Osteocyte (in vitro differentiated cells): ENCODE data around the gene POMGNT1. TPM values are rescaled to one million over a fixed set of nuclear protein-coding genes. Genes with fewer than 3 reads are reported as not detected.

Experiments
- DNase-seq: peaks from one replicate; pipeline ENCODE4 v3.0.0; 2021; ENCODE audit warnings: mixed read lengths; ENCODE audit not compliant: unreplicated experiment; ENCODE audit errors: extremely low spot score
- H3K27ac Mint-ChIP-seq: one replicate; pipeline ENCODE4 v1.8.0; 2021; ENCODE audit warnings: mild to moderate bottlenecking, mixed read lengths; ENCODE audit not compliant: unreplicated experiment
- H3K27me3 Mint-ChIP-seq: one replicate; pipeline ENCODE4 v1.8.0; 2021; ENCODE audit warnings: mixed read lengths; ENCODE audit not compliant: unreplicated experiment
- H3K36me3 Mint-ChIP-seq: one replicate; pipeline ENCODE4 v1.8.0; 2021; ENCODE audit warnings: mixed read lengths; ENCODE audit not compliant: unreplicated experiment
- H3K4me1 Mint-ChIP-seq: one replicate; pipeline ENCODE4 v1.8.0; 2021; ENCODE audit warnings: mixed read lengths; ENCODE audit not compliant: unreplicated experiment
- H3K4me3 Mint-ChIP-seq: one replicate; pipeline ENCODE4 v1.8.0; 2021; ENCODE audit warnings: mild to moderate bottlenecking, moderate library complexity, mixed read lengths; ENCODE audit not compliant: unreplicated experiment
- H3K9me3 Mint-ChIP-seq: one replicate; pipeline ENCODE4 v1.8.0; 2021; ENCODE audit warnings: mixed read lengths; ENCODE audit not compliant: unreplicated experiment
- CTCF ChIP-seq: fragments of 200-600 bp; sonication (generic); IDR thresholded peaks from 2 replicates; pipeline ENCODE4 v1.5.0; 2021; ENCODE audit warnings: antibody characterized with exemption, mild to moderate bottlenecking, moderate library complexity
- total RNA-seq: library from RNA; stranded (reverse); gene quantifications from 2 replicates; pipeline ENCODE4 v1.2.1, GENCODE V29; 2021

Gene POMGNT1
- total RNA-seq, 1 donor from 2014 or later = 88.9 TPM

GRCh38 chr1:46203738-46204405, 5.6 kb upstream of the POMGNT1 start:
- H3K9me3 Mint-ChIP-seq = no peaks in the 10 kb centered on the region
- H3K4me3 Mint-ChIP-seq = peak overlapping the region; percentile 96
- H3K27me3 Mint-ChIP-seq = no peaks in the 10 kb centered on the region
- H3K36me3 Mint-ChIP-seq = no peaks in the 10 kb centered on the region
- H3K27ac Mint-ChIP-seq = peak overlapping the region; percentile 69
- no peak for DNase-seq
- no peak for TF ChIP-seq CTCF
- peaks cover 35% of the 10 kb centered on the region for H3K4me1 Mint-ChIP-seq

- no peaks in the 10 kb centered on the region for H3K9me3 Mint-ChIP-seq
- peaks cover 40% of the 10 kb centered on the region for H3K4me1 Mint-ChIP-seq
Measured at GRCh38 chr1:46199233-46199749, 1.1 kb upstream of the POMGNT1 start.

GRCh38 chr1:46197560-46197963, 672 bp downstream of the POMGNT1 start:
- H3K9me3 Mint-ChIP-seq = no peaks in the 10 kb centered on the region
- no peak for DNase-seq
- no peaks in the 10 kb centered on the region for H3K27me3 Mint-ChIP-seq
- peak overlapping the region; percentile 79 for H3K4me3 Mint-ChIP-seq
- H3K4me1 Mint-ChIP-seq = peaks cover 25% of the 10 kb centered on the region
- H3K36me3 Mint-ChIP-seq = peaks cover 13% of the 10 kb centered on the region
- H3K27ac Mint-ChIP-seq = peak overlapping the region; percentile 52
- no peak for TF ChIP-seq CTCF

More at GRCh38 chr1:46199233-46199749, 1.1 kb upstream of the POMGNT1 start:
- no peak for TF ChIP-seq CTCF
- no peak for DNase-seq
- peak overlapping the region; percentile 76 for H3K4me3 Mint-ChIP-seq
- H3K27me3 Mint-ChIP-seq = no peaks in the 10 kb centered on the region
- H3K27ac Mint-ChIP-seq = no peak overlapping the region
- H3K36me3 Mint-ChIP-seq = peaks cover 6% of the 10 kb centered on the region

- no peak overlapping the region for H3K4me3 Mint-ChIP-seq
Measured at GRCh38 chr1:46196609-46197008, 1.6 kb downstream of the POMGNT1 start.

More at GRCh38 chr1:46196609-46197008, 1.6 kb downstream of the POMGNT1 start:
- Mint-ChIP-seq H3K27me3 (no peaks in the 10 kb centered on the region), H3K27ac (no peak overlapping the region), H3K36me3 (peaks cover 15% of the 10 kb centered on the region), H3K4me1 (peaks cover 24% of the 10 kb centered on the region), H3K9me3 (no peaks in the 10 kb centered on the region)
- no peak for TF ChIP-seq CTCF
- DNase-seq = no peak
